IPS-18c (cell line): Measurements from ENCODE around the gene KIAA1217.

ENCODE experiments used
- H3K4me3 ChIP-seq: 2 replicates; pipeline ENCODE4 v1.7.0; 2013; ENCODE audit warnings: low read depth, mild to moderate bottlenecking, low read length, moderate library complexity; ENCODE audit not compliant: insufficient read depth
- H3K9me3 ChIP-seq: one replicate; pipeline ENCODE4 v1.6.1; 2013; ENCODE audit warnings: mild to moderate bottlenecking, low read length, moderate library complexity; ENCODE audit not compliant: control insufficient read depth, insufficient read depth

The KIAA1217 gene

DNA sequence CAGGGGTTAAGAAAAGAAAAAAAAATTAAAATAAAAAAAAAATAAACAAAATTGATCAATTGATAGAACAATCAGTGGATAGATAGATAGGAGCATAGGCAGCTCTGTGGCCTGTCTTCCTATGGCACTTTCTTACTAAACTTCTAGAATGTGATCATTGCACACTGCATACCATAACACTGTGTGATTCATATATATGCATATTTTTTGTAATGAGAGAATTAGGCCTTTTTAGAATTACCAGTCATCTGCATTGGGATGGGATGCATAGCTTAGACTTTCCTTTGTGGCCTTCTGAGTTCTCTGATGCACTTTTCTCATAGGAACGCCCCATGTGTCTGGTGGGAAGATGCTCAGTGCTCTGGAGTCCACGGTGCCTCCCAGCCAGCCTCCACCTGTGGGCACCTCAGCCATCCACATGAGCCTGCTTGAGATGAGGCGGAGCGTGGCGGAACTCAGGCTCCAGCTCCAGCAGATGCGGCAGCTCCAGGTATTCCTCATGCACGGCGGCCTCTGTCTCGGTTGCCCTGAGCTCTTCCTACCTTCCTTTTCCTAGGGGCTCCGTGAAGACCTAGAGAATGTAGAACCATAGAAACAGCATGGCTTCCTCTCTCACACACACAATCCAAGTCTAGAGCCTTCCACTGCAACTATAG lies 292.2 kb downstream of the KIAA1217 start:
- H3K4me3 ChIP-seq = no peak overlapping the region
- H3K9me3 ChIP-seq = no peaks in the 10 kb centered on the region

DNA sequence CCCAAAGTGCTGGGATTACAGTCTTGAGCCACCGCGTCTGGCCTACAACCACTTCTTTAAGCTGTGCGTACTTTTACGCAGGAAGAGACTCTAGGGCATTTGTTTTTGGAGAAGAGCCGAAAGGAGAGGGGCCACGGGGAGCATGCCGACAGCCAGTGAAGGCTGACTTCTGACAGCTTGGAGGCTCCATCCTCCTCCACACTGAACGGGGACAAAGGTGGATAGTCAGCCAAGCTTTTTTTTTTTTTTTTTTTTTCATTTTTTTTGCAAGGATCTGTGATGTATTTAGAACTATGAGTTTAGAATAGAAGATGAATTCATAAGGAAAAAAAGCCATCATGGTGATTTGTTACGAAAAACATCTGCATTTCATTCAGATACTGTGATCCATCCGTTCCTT lies 293.1 kb downstream of the KIAA1217 start:
- Histone ChIP-seq H3K9me3 (no peaks in the 10 kb centered on the region), H3K4me3 (no peak overlapping the region)

DNA sequence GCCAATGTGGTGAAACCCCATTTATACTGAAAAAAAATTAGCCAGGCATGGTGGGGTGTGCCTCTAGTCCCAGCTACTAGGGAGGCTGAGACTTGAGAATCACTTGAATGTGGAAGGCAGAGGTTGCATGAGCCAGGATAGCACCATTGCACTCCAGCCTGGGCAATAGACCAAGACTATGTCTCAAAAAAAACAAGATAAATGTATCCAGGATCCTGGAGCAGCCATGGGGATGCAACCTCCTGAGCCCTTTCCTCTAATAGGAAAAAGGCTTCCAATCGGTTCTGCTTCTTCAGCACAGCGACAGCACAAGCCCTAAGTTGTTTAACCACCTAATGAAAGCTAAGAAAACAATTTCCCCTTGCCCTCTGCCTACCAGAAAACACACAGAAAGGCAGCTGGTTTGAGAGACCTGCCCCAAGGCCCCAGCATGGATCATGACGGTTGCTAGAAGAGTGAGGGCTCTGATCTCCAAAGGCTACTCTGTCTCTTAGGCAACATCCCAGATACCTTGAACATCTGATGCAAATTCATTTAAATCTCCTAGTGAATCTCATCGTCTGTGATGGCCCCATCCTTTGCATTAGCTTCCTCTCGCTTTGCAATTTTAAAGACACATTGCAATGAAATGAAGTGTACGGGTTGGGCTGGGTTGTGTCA lies 294.0 kb downstream of the KIAA1217 start:
- Histone ChIP-seq H3K9me3 (no peaks in the 10 kb centered on the region), H3K4me3 (no peak overlapping the region)

DNA sequence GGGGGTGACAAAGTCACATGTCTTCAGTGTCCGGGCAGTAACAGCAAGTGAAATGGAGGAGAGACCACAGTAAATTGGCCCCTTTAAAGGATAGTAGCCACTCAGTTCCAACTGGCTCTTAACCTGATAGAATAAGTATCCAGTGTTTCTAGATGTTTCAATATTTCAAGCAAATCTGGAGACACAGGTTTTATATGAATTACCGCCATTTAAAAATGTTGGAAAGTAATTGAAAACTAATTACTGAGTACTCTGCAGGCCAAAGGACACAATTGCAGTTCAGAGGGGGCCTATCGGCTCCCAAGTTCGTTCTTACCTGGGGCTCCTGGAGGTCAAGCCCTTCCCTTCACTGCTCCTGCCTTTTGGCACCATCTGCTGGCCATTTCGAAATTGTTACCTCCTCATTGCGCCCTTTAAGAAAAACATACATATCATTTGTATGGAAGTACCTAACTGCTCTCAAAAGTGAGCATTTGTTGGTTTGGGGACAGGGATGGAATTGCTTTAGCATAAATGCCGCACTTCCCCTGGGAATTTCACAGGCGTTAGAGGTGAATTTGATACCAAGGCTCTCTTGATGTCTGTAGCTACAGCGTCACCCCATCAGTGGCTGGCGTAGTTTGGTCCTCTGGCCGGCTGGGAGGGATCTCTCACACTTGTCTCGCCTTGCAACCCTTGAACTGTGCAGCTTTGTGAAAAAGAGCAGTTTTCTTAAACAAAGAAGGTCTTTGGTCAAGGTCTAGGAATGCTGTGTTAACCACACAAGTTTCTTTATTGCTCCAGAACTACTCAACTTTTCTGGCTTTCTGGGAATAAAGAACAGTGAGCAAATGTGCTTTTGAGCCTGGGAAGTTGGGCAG lies 294.8 kb downstream of the KIAA1217 start:
- Histone ChIP-seq H3K9me3 (no peaks in the 10 kb centered on the region), H3K4me3 (no peak overlapping the region)

DNA sequence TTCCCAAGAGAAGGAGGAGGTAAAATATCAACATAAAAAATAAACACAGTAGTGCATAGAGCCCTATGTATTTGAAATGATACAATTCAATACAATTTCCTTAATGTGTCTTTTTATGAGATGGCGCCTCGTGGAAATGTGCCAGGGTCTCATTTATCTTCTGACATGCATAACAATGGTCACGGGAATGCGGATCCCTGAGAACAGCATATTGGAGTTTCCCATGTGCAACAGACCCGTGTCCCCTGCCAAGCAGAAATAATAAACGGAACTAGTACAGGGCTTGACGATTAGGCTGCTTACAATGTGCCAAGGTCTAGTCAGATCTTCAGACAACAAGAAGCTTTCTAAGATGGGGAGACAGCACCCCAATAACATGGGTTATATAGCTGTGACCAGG lies 296.8 kb downstream of the KIAA1217 start:
- Histone ChIP-seq H3K4me3 (no peak overlapping the region), H3K9me3 (no peaks in the 10 kb centered on the region)

GRCh38 chr10:24513155-24513554 lies 304.2 kb downstream of the KIAA1217 start:
- H3K9me3 ChIP-seq = no peaks in the 10 kb centered on the region
- H3K4me3 ChIP-seq = no peak overlapping the region

DNA sequence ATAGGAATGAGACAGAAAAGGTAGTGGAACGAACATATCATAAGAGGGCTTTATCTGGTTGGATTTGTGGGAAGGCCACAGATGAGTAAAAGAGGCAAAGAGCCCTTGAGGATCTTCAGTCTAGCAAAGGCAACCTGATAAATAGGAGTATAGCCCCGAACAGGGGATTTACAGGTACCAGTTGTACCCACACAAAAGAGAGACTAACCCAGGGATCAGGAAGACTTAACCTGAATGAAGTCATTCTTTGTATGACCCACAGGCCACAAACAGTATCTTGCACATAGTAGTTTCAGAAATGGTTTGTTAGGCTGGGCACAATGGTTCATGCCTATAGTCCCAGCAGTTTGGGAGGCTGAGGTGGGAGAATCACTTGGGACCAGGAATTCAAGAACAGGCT lies 306.5 kb downstream of the KIAA1217 start:
- Histone ChIP-seq H3K4me3 (no peak overlapping the region), H3K9me3 (no peaks in the 10 kb centered on the region)

DNA sequence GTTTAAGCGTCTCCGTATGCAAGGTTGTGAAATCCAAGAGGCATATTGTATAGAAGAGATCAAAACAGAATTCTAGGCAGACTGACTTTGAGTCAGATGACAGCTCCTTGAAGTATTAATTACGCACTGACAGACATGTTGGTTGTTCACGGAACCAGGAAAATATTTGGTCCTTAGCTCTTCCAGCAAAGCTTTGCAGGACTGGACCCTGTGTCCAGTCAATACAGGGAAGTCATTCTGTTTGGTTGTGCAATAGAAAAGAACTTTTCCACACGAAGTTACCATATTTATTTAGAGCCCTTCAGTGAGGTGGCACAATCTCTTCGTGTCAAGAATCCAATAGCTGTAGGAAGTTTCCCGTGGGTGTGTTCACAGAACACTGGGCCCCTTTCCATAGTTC lies 309.5 kb downstream of the KIAA1217 start:
- H3K9me3 ChIP-seq = peaks cover 2% of the 10 kb centered on the region
- no peak overlapping the region for H3K4me3 ChIP-seq

DNA sequence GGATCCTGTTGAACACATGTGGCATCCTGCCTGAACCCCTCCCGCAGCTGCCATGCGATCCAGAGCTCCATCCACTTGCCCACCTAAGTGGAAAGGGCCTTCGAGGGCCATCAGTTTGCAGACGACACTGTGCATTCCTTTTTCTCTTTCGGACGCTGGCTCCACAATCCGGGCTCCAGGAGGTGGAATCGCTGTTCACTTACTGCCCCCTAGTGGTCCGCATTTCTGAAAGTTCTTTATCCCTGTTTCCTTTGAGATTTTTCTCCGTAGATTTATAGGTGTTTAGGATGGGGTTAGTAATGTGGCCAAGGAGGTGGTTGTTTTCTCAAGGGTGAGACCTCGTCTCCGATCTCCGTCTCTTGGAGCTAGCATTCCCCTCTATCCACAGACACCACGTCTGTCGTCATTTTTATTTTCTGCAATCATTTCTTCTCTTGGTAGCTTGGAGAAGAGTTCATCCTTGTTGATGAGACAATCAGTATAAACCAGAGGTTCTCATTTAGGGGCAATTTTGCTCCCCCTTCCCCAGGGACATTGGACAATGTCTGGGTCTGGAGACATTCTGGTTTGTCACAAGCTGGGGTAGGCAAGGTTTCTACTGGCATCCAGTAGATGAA lies 310.2 kb downstream of the KIAA1217 start:
- no peak overlapping the region for H3K4me3 ChIP-seq

DNA sequence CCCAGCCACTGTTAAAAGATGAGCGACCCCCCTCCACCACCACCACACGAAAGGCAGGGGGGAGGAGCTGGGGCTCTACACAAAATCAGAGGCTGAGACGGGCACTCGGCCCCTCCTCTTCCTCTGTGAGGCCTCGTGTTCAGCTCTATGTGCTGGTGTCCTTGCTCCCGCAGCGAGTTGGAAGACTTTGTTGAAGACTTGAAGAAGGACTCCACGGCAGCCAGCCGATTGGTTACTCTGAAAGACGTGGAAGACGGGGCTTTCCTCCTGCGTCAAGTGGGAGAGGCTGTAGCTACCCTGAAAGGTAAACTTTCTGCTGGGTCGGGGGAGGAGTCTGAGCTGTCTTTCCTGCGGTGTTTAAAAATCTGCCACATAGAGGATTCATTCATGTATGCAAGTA lies 311.0 kb downstream of the KIAA1217 start:
- H3K4me3 ChIP-seq = no peak overlapping the region
- H3K9me3 ChIP-seq = peaks cover 2% of the 10 kb centered on the region

More for the DNA sequence above, 310.2 kb downstream of the KIAA1217 start:
- H3K9me3 ChIP-seq = peaks cover 2% of the 10 kb centered on the region

- Histone ChIP-seq H3K9me3 (peaks cover 2% of the 10 kb centered on the region), H3K4me3 (no peak overlapping the region)
Observed at GRCh38 chr10:24524314-24524713, 315.4 kb downstream of the KIAA1217 start.

GRCh38 chr10:24526085-24526649 lies 317.2 kb downstream of the KIAA1217 start:
- no peak overlapping the region for H3K4me3 ChIP-seq
- peaks cover 2% of the 10 kb centered on the region for H3K9me3 ChIP-seq

- no peaks in the 10 kb centered on the region for H3K9me3 ChIP-seq
- H3K4me3 ChIP-seq = no peak overlapping the region
Observed at GRCh38 chr10:24528946-24529345, 320.0 kb downstream of the KIAA1217 start.

- H3K9me3 ChIP-seq = no peaks in the 10 kb centered on the region
Observed at GRCh38 chr10:24531439-24531838, 322.5 kb downstream of the KIAA1217 start.

GRCh38 chr10:24533981-24534380 lies 325.0 kb downstream of the KIAA1217 start:
- Histone ChIP-seq H3K4me3 (no peak overlapping the region), H3K9me3 (no peaks in the 10 kb centered on the region)

More at GRCh38 chr10:24531439-24531838, 322.5 kb downstream of the KIAA1217 start:
- no peak overlapping the region for H3K4me3 ChIP-seq

GRCh38 chr10:24536636-24537035 lies 327.7 kb downstream of the KIAA1217 start:
- no peaks in the 10 kb centered on the region for H3K9me3 ChIP-seq
- H3K4me3 ChIP-seq = no peak overlapping the region

DNA sequence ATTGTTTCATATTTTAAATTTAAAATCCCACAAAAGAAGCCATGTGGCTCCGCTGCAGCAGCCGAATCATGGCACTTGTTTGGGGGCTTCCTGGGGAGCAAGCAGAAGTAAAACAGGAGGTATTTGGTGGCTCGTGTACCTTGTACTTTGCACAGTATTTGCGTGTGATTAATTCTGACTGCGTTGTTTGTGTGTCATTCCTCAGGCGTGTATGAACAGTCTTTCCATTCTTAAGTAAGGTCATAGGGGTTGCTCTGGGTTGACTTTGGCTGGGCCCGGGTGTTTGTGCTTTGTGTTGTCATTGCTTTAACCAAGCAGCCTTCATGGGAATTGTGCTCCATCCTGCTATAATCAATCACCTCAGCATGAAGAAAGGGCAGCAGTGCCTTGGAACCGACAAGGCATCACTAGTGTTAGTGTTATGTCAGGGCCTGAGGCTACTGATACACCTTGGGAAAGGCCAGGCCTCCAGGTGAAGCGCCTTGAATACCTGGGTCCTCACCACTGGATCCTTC lies 332.4 kb downstream of the KIAA1217 start:
- H3K9me3 ChIP-seq = no peaks in the 10 kb centered on the region
- no peak overlapping the region for H3K4me3 ChIP-seq
